ENCODE data around the gene SERPINA4. TPM values are rescaled to one million over a fixed set of nuclear protein-coding genes. Genes with fewer than 3 reads are reported as not detected.
A peak's percentile ranks its signal among the peaks of the same experiment; 100 is the strongest.

The SERPINA4 gene
- total and polyA plus RNA-seq, 2 of the 13 experiments (the other 11 are each of a cell fraction or from before 2014, with no cell fraction given): 39.1 to 57.8 TPM

- TF ChIP-seq ZNF446 (CRISPR knock-in tag; IDR thresholded peaks at IDR 0.05) (no peak), ZFAT (CRISPR knock-in tag; conservative IDR thresholded peaks at IDR 0.05) (no peak), SOX6 (IDR thresholded peaks at IDR 0.05) (no peak), SOX6 (CRISPR knock-in tag; IDR thresholded peaks at IDR 0.05) (peak; percentile 95), JUND (CRISPR knock-in tag; IDR thresholded peaks at IDR 0.05) (peak; percentile 56; the same call in 1 of the 2 replicates), TFE3 (CRISPR knock-in tag; IDR thresholded peaks at IDR 0.05) (0 out of 2 replicates have a peak, but pooled peaks have one; percentile 15), ZBTB42 (CRISPR knock-in tag; IDR thresholded peaks at IDR 0.05) (no peak), KDM1A (CRISPR knock-in tag; IDR thresholded peaks at IDR 0.05) (no peak), HOXA5 (CRISPR knock-in tag; IDR thresholded peaks at IDR 0.05) (peak; percentile 30; the same call in 1 of the 2 replicates), ISX (CRISPR knock-in tag; conservative IDR thresholded peaks at IDR 0.05) (no peak), ZNF441 (CRISPR knock-in tag; IDR thresholded peaks at IDR 0.05; ENCODE audit: borderline replicate concordance) (no peak), AHDC1 (CRISPR knock-in tag; IDR thresholded peaks at IDR 0.05; ENCODE audit: borderline replicate concordance) (peak; percentile 82; the same call in 1 of the 2 replicates), REL (CRISPR knock-in tag; conservative IDR thresholded peaks at IDR 0.05) (no peak), RELA (CRISPR knock-in tag; IDR thresholded peaks at IDR 0.05) (no peak), ZNF33A (CRISPR knock-in tag; IDR thresholded peaks at IDR 0.05; ENCODE audit: borderline replicate concordance) (no peak), SOX5 (CRISPR knock-in tag; IDR thresholded peaks at IDR 0.05; ENCODE audit: borderline replicate concordance) (peak; percentile 49; the same call in 1 of the 2 replicates), MLLT10 (CRISPR knock-in tag; IDR thresholded peaks at IDR 0.05) (no peak), POLR2AphosphoS5 (IDR thresholded peaks at IDR 0.05; ENCODE audit: low read depth, low read length) (0 out of 2 replicates have a peak, but pooled peaks have one; percentile 11), CREB1 (IDR thresholded peaks at IDR 0.05) (no peak), CREB1 (CRISPR knock-in tag; IDR thresholded peaks at IDR 0.05) (peak; percentile 80), ZSCAN22 (CRISPR knock-in tag; IDR thresholded peaks at IDR 0.05) (no peak), ZSCAN21 (CRISPR knock-in tag; IDR thresholded peaks at IDR 0.05; ENCODE audit: borderline replicate concordance) (0 out of 2 replicates have a peak, but pooled peaks have one; percentile 55), HNRNPLL (IDR thresholded peaks at IDR 0.05; ENCODE audit: low read depth, low read length, poor library complexity, severe bottlenecking) (no peak), REXO4 (CRISPR knock-in tag; IDR thresholded peaks at IDR 0.05; ENCODE audit: borderline replicate concordance) (no peak), NR2F1 (CRISPR knock-in tag; IDR thresholded peaks at IDR 0.05) (peak; percentile 78 to 94; a peak in 3 of 4 replicates), TRIM24 (CRISPR knock-in tag; IDR thresholded peaks at IDR 0.05) (no peak)
These were observed 11.5 kb downstream of the SERPINA4 start (continued) for GRCh38 chr14:94572637-94573303.

Data from HepG2 (cell line).